Stimulated activated CD4-positive, alpha-beta T cell treated with anti-CD3 and anti-CD28 coated beads, Interleukin-1b, Interleukin-23, amount 100 ng/mL, for 1 hour (primary cell): ENCODE measurements around the gene PHC3.

Experiments
- DNase-seq, 2 donors: peaks; one replicate each; pipeline ENCODE4 v3.0.0-alpha.2; 2020; ENCODE audit warnings: low read depth in 2 of 2

Gene PHC3

GRCh38 chr3:170079536-170080165 is 101.9 kb downstream of the PHC3 start:
- no peak for DNase-seq

GRCh38 chr3:170078620-170079281 is 102.8 kb downstream of the PHC3 start:
- no peak for DNase-seq

GRCh38 chr3:170077361-170077760 is 104.2 kb downstream of the PHC3 start:
- DNase-seq, result no peak

GRCh38 chr3:170076715-170077238 is 104.8 kb downstream of the PHC3 start:
- DNase-seq, result no peak

- no peak for DNase-seq
Observed at GRCh38 chr3:170075441-170076091, 106.0 kb downstream of the PHC3 start.

GRCh38 chr3:170064108-170064507 is 117.4 kb downstream of the PHC3 start:
- no peak for DNase-seq

- DNase-seq, result no peak
Observed at GRCh38 chr3:170063691-170064090, 117.8 kb downstream of the PHC3 start.

GRCh38 chr3:170062769-170063168 is 118.8 kb downstream of the PHC3 start:
- no peak for DNase-seq

- no peak for DNase-seq
Observed at GRCh38 chr3:170062068-170062467, 119.5 kb downstream of the PHC3 start.

- no peak for DNase-seq
Observed at GRCh38 chr3:170059447-170059846, 122.1 kb downstream of the PHC3 start.

GRCh38 chr3:170058127-170058526 is 123.4 kb downstream of the PHC3 start:
- DNase-seq, result no peak

GRCh38 chr3:170057550-170057949 is 124.0 kb downstream of the PHC3 start:
- no peak for DNase-seq

GRCh38 chr3:170056710-170057454 is 124.7 kb downstream of the PHC3 start:
- DNase-seq, result no peak

GRCh38 chr3:170055209-170055608 is 126.3 kb downstream of the PHC3 start:
- no peak for DNase-seq

- DNase-seq, result no peak
Observed at GRCh38 chr3:170054204-170054603, 127.3 kb downstream of the PHC3 start.

- DNase-seq, result no peak
Observed at GRCh38 chr3:170052398-170052797, 129.1 kb downstream of the PHC3 start.

GRCh38 chr3:170050753-170051152 is 130.8 kb downstream of the PHC3 start:
- no peak for DNase-seq

- DNase-seq, result no peak
Observed at GRCh38 chr3:170049146-170050000, 132.2 kb downstream of the PHC3 start.

GRCh38 chr3:170047133-170047404 is 134.5 kb downstream of the PHC3 start:
- DNase-seq, result no peak

- no peak for DNase-seq
Observed at GRCh38 chr3:170046269-170047132, 135.0 kb downstream of the PHC3 start.
